Osteocyte (in vitro differentiated cells): ENCODE data around the gene KLHL7. TPM values are rescaled to one million over a fixed set of nuclear protein-coding genes. Genes with fewer than 3 reads are reported as not detected.
"Not testable (repeated sequence)": the region's sequence is repeated elsewhere in the genome, so short reads cannot be mapped to it uniquely, and the experiment has no call there.

Experiments used
- DNase-seq: peaks from one replicate; pipeline ENCODE4 v3.0.0; 2021; ENCODE audit warnings: mixed read lengths; ENCODE audit not compliant: unreplicated experiment; ENCODE audit errors: extremely low spot score
- H3K27ac Mint-ChIP-seq: one replicate; pipeline ENCODE4 v1.8.0; 2021; ENCODE audit warnings: mild to moderate bottlenecking, mixed read lengths; ENCODE audit not compliant: unreplicated experiment
- H3K27me3 Mint-ChIP-seq: one replicate; pipeline ENCODE4 v1.8.0; 2021; ENCODE audit warnings: mixed read lengths; ENCODE audit not compliant: unreplicated experiment
- H3K36me3 Mint-ChIP-seq: one replicate; pipeline ENCODE4 v1.8.0; 2021; ENCODE audit warnings: mixed read lengths; ENCODE audit not compliant: unreplicated experiment
- H3K4me1 Mint-ChIP-seq: one replicate; pipeline ENCODE4 v1.8.0; 2021; ENCODE audit warnings: mixed read lengths; ENCODE audit not compliant: unreplicated experiment
- H3K4me3 Mint-ChIP-seq: one replicate; pipeline ENCODE4 v1.8.0; 2021; ENCODE audit warnings: mild to moderate bottlenecking, moderate library complexity, mixed read lengths; ENCODE audit not compliant: unreplicated experiment
- H3K9me3 Mint-ChIP-seq: one replicate; pipeline ENCODE4 v1.8.0; 2021; ENCODE audit warnings: mixed read lengths; ENCODE audit not compliant: unreplicated experiment
- CTCF ChIP-seq: fragments of 200-600 bp; sonication (generic); IDR thresholded peaks from 2 replicates; pipeline ENCODE4 v1.5.0; 2021; ENCODE audit warnings: antibody characterized with exemption, mild to moderate bottlenecking, moderate library complexity
- total RNA-seq: library from RNA; stranded (reverse); gene quantifications from 2 replicates; pipeline ENCODE4 v1.2.1, GENCODE V29; 2021

Gene KLHL7
- total RNA-seq, 1 donor from 2014 or later: 50.2 TPM

GRCh38 chr7:23222439-23223030 lies 117.0 kb downstream of the KLHL7 start:
- no peak overlapping the region for H3K27ac Mint-ChIP-seq
- no peak for TF ChIP-seq CTCF
- no peaks in the 10 kb centered on the region for H3K36me3 Mint-ChIP-seq
- H3K9me3 Mint-ChIP-seq: no peaks in the 10 kb centered on the region
- H3K4me1 Mint-ChIP-seq: peaks cover 2% of the 10 kb centered on the region
- H3K4me3 Mint-ChIP-seq: no peak overlapping the region
- no peaks in the 10 kb centered on the region for H3K27me3 Mint-ChIP-seq
- no peak for DNase-seq

- not testable (repeated sequence) for H3K27ac Mint-ChIP-seq, H3K9me3 Mint-ChIP-seq, H3K4me1 Mint-ChIP-seq, DNase-seq, H3K36me3 Mint-ChIP-seq, H3K27me3 Mint-ChIP-seq, H3K4me3 Mint-ChIP-seq
Observed at GRCh38 chr7:23224364-23224763, 118.8 kb downstream of the KLHL7 start.

- Mint-ChIP-seq H3K9me3 (no peaks in the 10 kb centered on the region), H3K4me3 (no peak overlapping the region), H3K4me1 (peaks cover 2% of the 10 kb centered on the region), H3K27me3 (no peaks in the 10 kb centered on the region), H3K36me3 (no peaks in the 10 kb centered on the region), H3K27ac (no peak overlapping the region)
- no peak for TF ChIP-seq CTCF
- no peak for DNase-seq
Observed at GRCh38 chr7:23226844-23227450, 121.4 kb downstream of the KLHL7 start.

Other genes with a start within 250 kb of the KLHL7 start
- gene HYCC1, start 91.7 kb upstream of the KLHL7 start, total RNA-seq: 52.3 and 56.9 TPM in 2 replicates
- gene NUP42, start 76.3 kb downstream of the KLHL7 start, total RNA-seq: 27.0 and 27.4 TPM in 2 replicates
- gene GPNMB, start 141.0 kb downstream of the KLHL7 start, total RNA-seq: 97.2 and 116 TPM in 2 replicates
- 44.8 and 46.2 TPM in 2 replicates for gene MALSU1, start 193.6 kb downstream of the KLHL7 start, total RNA-seq